H9 (cell line): Measurements from ENCODE around the gene DHRSX. TPM values are rescaled to one million over a fixed set of nuclear protein-coding genes. Genes with fewer than 3 reads are reported as not detected.

Source experiments
- DNase-seq: peaks from one replicate; pipeline ENCODE4 v3.0.0-alpha.2; 2017
- H2AFZ ChIP-seq: one replicate; pipeline ENCODE4 v1.6.1; 2013; ENCODE audit warnings: mild to moderate bottlenecking, low read length, control low read depth, moderate library complexity
- H2AK5ac ChIP-seq: 2 replicates; pipeline ENCODE4 v1.6.1; 2013; ENCODE audit warnings: low read length, control low read depth, mixed read lengths; ENCODE audit not compliant: insufficient read length
- H2BK120ac ChIP-seq: one replicate; pipeline ENCODE4 v1.6.1; 2013; ENCODE audit warnings: low read depth, mild to moderate bottlenecking, low read length, control low read depth, inconsistent platforms; ENCODE audit not compliant: poor library complexity, severe bottlenecking
- H2BK12ac ChIP-seq: 2 replicates; pipeline ENCODE4 v1.6.1; 2013; ENCODE audit warnings: low read length, control low read depth, mixed read lengths, low read depth; ENCODE audit not compliant: insufficient read length
- H2BK15ac ChIP-seq: 2 replicates; pipeline ENCODE4 v1.6.1; 2013; ENCODE audit warnings: low read depth, low read length, control low read depth
- H2BK20ac ChIP-seq: one replicate; pipeline ENCODE4 v1.6.1; 2013; ENCODE audit warnings: low read depth, mild to moderate bottlenecking, low read length, control low read depth, inconsistent platforms; ENCODE audit not compliant: poor library complexity, severe bottlenecking
- H2BK5ac ChIP-seq: 2 replicates; pipeline ENCODE4 v1.6.1; 2013; ENCODE audit warnings: low read length, control low read depth, mixed read lengths; ENCODE audit not compliant: insufficient read length
- H3K14ac ChIP-seq: 2 replicates; pipeline ENCODE4 v1.6.1; 2013; ENCODE audit warnings: low read length, control low read depth; ENCODE audit not compliant: insufficient read depth
- H3K18ac ChIP-seq: 2 replicates; pipeline ENCODE4 v1.6.1; 2013; ENCODE audit warnings: low read depth, mild to moderate bottlenecking, mixed read lengths, low read length, control low read depth; ENCODE audit not compliant: insufficient read length
- H3K23ac ChIP-seq: 2 replicates; pipeline ENCODE4 v1.6.1; 2013; ENCODE audit warnings: low read length, control low read depth, mixed read lengths, low read depth; ENCODE audit not compliant: insufficient read length
- H3K23me2 ChIP-seq: 2 replicates; pipeline ENCODE4 v1.6.1; 2013; ENCODE audit warnings: low read depth, mild to moderate bottlenecking, mixed read lengths, low read length, control low read depth; ENCODE audit not compliant: insufficient read length, poor library complexity, severe bottlenecking
- H3K27ac ChIP-seq: 2 replicates; pipeline ENCODE4 v1.5.1; 2013; ENCODE audit warnings: low read length, control low read depth, mixed read lengths, low read depth; ENCODE audit not compliant: insufficient read length
- H3K27me3 ChIP-seq: 2 replicates; pipeline ENCODE4 v1.6.1; 2013; ENCODE audit warnings: low read length, control low read depth, inconsistent platforms; ENCODE audit not compliant: insufficient read depth
- H3K4ac ChIP-seq: 2 replicates; pipeline ENCODE4 v1.6.1; 2013; ENCODE audit warnings: low read depth, mild to moderate bottlenecking, control low read depth, inconsistent platforms, low read length, moderate library complexity
- H3K4me1 ChIP-seq: 2 replicates; pipeline ENCODE4 v1.6.1; 2013; ENCODE audit warnings: low read length, control low read depth, inconsistent platforms; ENCODE audit not compliant: insufficient read depth
- H3K4me2 ChIP-seq: 2 replicates; pipeline ENCODE4 v1.6.1; 2013; ENCODE audit warnings: low read length, control low read depth, mixed read lengths; ENCODE audit not compliant: insufficient read length, insufficient read depth
- H3K56ac ChIP-seq: 2 replicates; pipeline ENCODE4 v1.6.1; 2013; ENCODE audit warnings: low read depth, mild to moderate bottlenecking, mixed read lengths, low read length, control low read depth; ENCODE audit not compliant: insufficient read length
- H3K79me1 ChIP-seq: 2 replicates; pipeline ENCODE4 v1.6.1; 2013; ENCODE audit warnings: low read depth, mild to moderate bottlenecking, moderate library complexity, low read length, control low read depth, inconsistent platforms; ENCODE audit not compliant: insufficient read depth, poor library complexity, severe bottlenecking
- H3K79me2 ChIP-seq: 2 replicates; pipeline ENCODE4 v1.6.1; 2013; ENCODE audit warnings: low read length, control low read depth, inconsistent platforms; ENCODE audit not compliant: insufficient read depth
- H3K9ac ChIP-seq: 2 replicates; pipeline ENCODE4 v1.6.1; 2013; ENCODE audit warnings: low read length, control low read depth, mixed read lengths; ENCODE audit not compliant: insufficient read length; ENCODE audit errors: extremely low read depth
- H3K9me3 ChIP-seq: one replicate; pipeline ENCODE4 v1.6.1; 2013; ENCODE audit warnings: low read depth, low read length, inconsistent platforms; ENCODE audit not compliant: control insufficient read depth
- H3T11ph ChIP-seq: one replicate; pipeline ENCODE4 v1.6.1; 2013; ENCODE audit warnings: mild to moderate bottlenecking, low read length, control low read depth, inconsistent platforms
- H4K20me1 ChIP-seq: one replicate; pipeline ENCODE4 v1.6.1; 2013; ENCODE audit not compliant: control insufficient read depth, insufficient read length, insufficient read depth
- H4K5ac ChIP-seq: 2 replicates; pipeline ENCODE4 v1.6.1; 2013; ENCODE audit warnings: low read depth, mild to moderate bottlenecking, mixed read lengths, low read length, control low read depth; ENCODE audit not compliant: insufficient read length
- H4K8ac ChIP-seq: replicated peaks from 2 replicates; pipeline ENCODE4 v1.6.1; 2013; ENCODE audit warnings: low read length, control low read depth, mixed read lengths, low read depth; ENCODE audit not compliant: insufficient read length
- H4K91ac ChIP-seq: 2 replicates; pipeline ENCODE4 v1.6.1; 2013; ENCODE audit warnings: low read depth, mild to moderate bottlenecking, moderate library complexity, mixed read lengths, low read length, control low read depth; ENCODE audit not compliant: insufficient read length
- H3K27ac Mint-ChIP-seq, 3 experiments: 2 replicates in 2 of 3; 3 replicates in 1 of 3; pipeline ENCODE4 v1.8.0; 2020 to 2021; ENCODE audit warnings: mixed read lengths in 3 of 3, mild to moderate bottlenecking in 1 of 3, moderate library complexity in 1 of 3
- H3K27me3 Mint-ChIP-seq: 2 replicates; pipeline ENCODE4 v1.8.0; 2021; ENCODE audit warnings: low read depth, mild to moderate bottlenecking, moderate library complexity, mixed read lengths
- H3K36me3 Mint-ChIP-seq, 3 experiments: 2 replicates in 2 of 3; 3 replicates in 1 of 3; pipeline ENCODE4 v1.8.0; 2020 to 2021; ENCODE audit warnings: low read depth in 3 of 3, mixed read lengths in 3 of 3; ENCODE audit not compliant: insufficient read depth in 1 of 3
- H3K4me1 Mint-ChIP-seq, 2 experiments: 2 replicates each; pipeline ENCODE4 v1.8.0; 2020; ENCODE audit warnings: mixed read lengths in 2 of 2
- H3K4me3 Mint-ChIP-seq, 2 experiments: 2 replicates in 1 of 2; 3 replicates in 1 of 2; pipeline ENCODE4 v1.8.0; 2020 to 2021; ENCODE audit warnings: mild to moderate bottlenecking in 2 of 2, mixed read lengths in 2 of 2, moderate library complexity in 1 of 2
- H3K9me3 Mint-ChIP-seq, 2 experiments: 2 replicates in 1 of 2; 3 replicates in 1 of 2; pipeline ENCODE4 v1.8.0; 2020; ENCODE audit warnings: mild to moderate bottlenecking in 2 of 2, mixed read lengths in 2 of 2, moderate library complexity in 1 of 2
- CTCF ChIP-seq: fragments of 200-600 bp; sonication (generic); conservative IDR thresholded peaks from 3 replicates; pipeline ENCODE4 v1.8.0; 2021; ENCODE audit warnings: antibody characterized with exemption, mild to moderate bottlenecking
- WGBS: extraction: QIAGEN DNeasy Blood & Tissue Kit; methylation state at CpG from one replicate; pipeline ENCODE4 v1.1.7; 2013; ENCODE audit warnings: missing lambda C conversion rate, low lambda C conversion rate, mixed read lengths; ENCODE audit not compliant: insufficient read length; ENCODE audit errors: extremely low coverage; 5-methylcytosine and 5-hydroxymethylcytosine counted together
- total RNA-seq: library from RNA; stranded (reverse); gene quantifications from 2 replicates; pipeline ENCODE4 v1.2.1, GENCODE V29; 2021

DHRSX gene
- total RNA-seq, 1 experiment from 2014 or later, result 44.0 TPM

GRCh38 chrX:2334237-2334636, 166.5 kb downstream of the DHRSX start:
- H3K9ac ChIP-seq, result no peak overlapping the region
- no peaks in the 10 kb centered on the region for H3K27me3 Mint-ChIP-seq
- H3K14ac ChIP-seq, result no peak overlapping the region
- no peak overlapping the region for H4K5ac ChIP-seq
- no CpG with 5 or more reads among the region's 9 CpGs for WGBS
- H3K79me2 ChIP-seq, result no peaks in the 10 kb centered on the region
- no peak overlapping the region for H3K4me2 ChIP-seq
- no peak overlapping the region for H3K23ac ChIP-seq
- H2BK5ac ChIP-seq, result no peak overlapping the region
- H3K27ac ChIP-seq, result no peak overlapping the region
- H3K27me3 ChIP-seq, result no peaks in the 10 kb centered on the region
- no peak overlapping the region for H2BK15ac ChIP-seq
- H3K56ac ChIP-seq, result no peak overlapping the region
- H3K9me3 ChIP-seq, result no peaks in the 10 kb centered on the region
- H3K36me3 Mint-ChIP-seq, result peaks cover 2 to 16% (median 11%) of the 10 kb centered on the region in 3 experiments; a peak in 5 of 7 replicates
- peaks cover 3 to 10% of the 10 kb centered on the region in 2 experiments; a peak in 1 of 4 replicates for H3K4me1 Mint-ChIP-seq
- DNase-seq, result no peak
- H2BK12ac ChIP-seq, result no peak overlapping the region
- peaks cover 0 to 3% of the 10 kb centered on the region in 2 experiments; a peak in 2 of 5 replicates for H3K9me3 Mint-ChIP-seq
- H4K8ac ChIP-seq, result no peak overlapping the region
- H3K18ac ChIP-seq, result no peak overlapping the region
- no peaks in the 10 kb centered on the region for H3K4me1 ChIP-seq
- H3K4me3 Mint-ChIP-seq, result no peak overlapping the region
- no peak for TF ChIP-seq CTCF
- no peaks in the 10 kb centered on the region for H4K20me1 ChIP-seq
- no peak overlapping the region for H3K27ac Mint-ChIP-seq
- no peak overlapping the region for H4K91ac ChIP-seq
- H2BK20ac ChIP-seq, result no peak overlapping the region
- H2BK120ac ChIP-seq, result no peak overlapping the region
- no peaks in the 10 kb centered on the region for H3K79me1 ChIP-seq
- H2AFZ ChIP-seq, result no peak overlapping the region
- no peak overlapping the region for H3T11ph ChIP-seq
- H2AK5ac ChIP-seq, result no peak overlapping the region
- no peak overlapping the region for H3K4ac ChIP-seq
- no peaks in the 10 kb centered on the region for H3K23me2 ChIP-seq
